A172 (cell line): Measurements from ENCODE around the gene DMD. TPM values are rescaled to one million over a fixed set of nuclear protein-coding genes. Genes with fewer than 3 reads are reported as not detected.

Experiments used
- DNase-seq: peaks from one replicate; pipeline ENCODE4 v3.0.0-alpha.2; 2015; ENCODE audit warnings: low spot score
- total RNA-seq: library from RNA; depleted of rRNA; stranded (reverse); fragments of >200 nt; shearing (Covaris generic); gene quantifications from 2 replicates; pipeline ENCODE4 v1.2.3, GENCODE V29; 2014

Gene DMD
- total RNA-seq, 1 experiment from 2014 or later = 17.6 TPM

- no peak for DNase-seq
These were observed 1339.3 kb downstream of the DMD start for GRCh38 chrX:31872007-31872406.

GRCh38 chrX:31870267-31870666 lies 1341.1 kb downstream of the DMD start:
- no peak for DNase-seq

GRCh38 chrX:31860686-31861085 lies 1350.7 kb downstream of the DMD start:
- DNase-seq = no peak

- DNase-seq = no peak
These were observed 1352.4 kb downstream of the DMD start for GRCh38 chrX:31858915-31859314.

- DNase-seq = no peak
These were observed 1356.6 kb downstream of the DMD start for GRCh38 chrX:31854716-31855115.

- DNase-seq = no peak
These were observed 1359.6 kb downstream of the DMD start for GRCh38 chrX:31851761-31852160.

GRCh38 chrX:31847773-31848172 lies 1363.6 kb downstream of the DMD start:
- DNase-seq = no peak

GRCh38 chrX:31845003-31845402 lies 1366.3 kb downstream of the DMD start:
- DNase-seq = peak; percentile 11

GRCh38 chrX:31838617-31839016 lies 1372.7 kb downstream of the DMD start:
- DNase-seq = no peak

GRCh38 chrX:31837445-31838049 lies 1373.8 kb downstream of the DMD start:
- DNase-seq = no peak

- no peak for DNase-seq
These were observed 1374.9 kb downstream of the DMD start for GRCh38 chrX:31836479-31836878.

GRCh38 chrX:31832263-31832662 lies 1379.1 kb downstream of the DMD start:
- DNase-seq = peak; percentile 77

GRCh38 chrX:31820430-31821210 lies 1390.7 kb downstream of the DMD start:
- no peak for DNase-seq

- DNase-seq = no peak
These were observed 1391.9 kb downstream of the DMD start for GRCh38 chrX:31819455-31819854.

GRCh38 chrX:31811106-31811505 lies 1400.2 kb downstream of the DMD start:
- no peak for DNase-seq

- DNase-seq = no peak
These were observed 1403.0 kb downstream of the DMD start for GRCh38 chrX:31808357-31808756.

- DNase-seq = no peak
These were observed 1404.2 kb downstream of the DMD start for GRCh38 chrX:31807165-31807564.

- no peak for DNase-seq
These were observed 1405.6 kb downstream of the DMD start for GRCh38 chrX:31805781-31806180.

GRCh38 chrX:31800219-31800618 lies 1411.1 kb downstream of the DMD start:
- DNase-seq = no peak

GRCh38 chrX:31796624-31797023 lies 1414.7 kb downstream of the DMD start:
- DNase-seq = no peak

GRCh38 chrX:31747411-31747810 lies 1463.9 kb downstream of the DMD start:
- DNase-seq = no peak

GRCh38 chrX:31743004-31743403 lies 1468.3 kb downstream of the DMD start:
- DNase-seq = no peak

GRCh38 chrX:31717474-31717873 lies 1493.9 kb downstream of the DMD start:
- DNase-seq = no peak

GRCh38 chrX:31715675-31716074 lies 1495.7 kb downstream of the DMD start:
- DNase-seq = peak; percentile 77
